GM18858 (cell line): ENCODE data around the gene HMGB4.
A peak's percentile ranks its signal among the peaks of the same experiment; 100 is the strongest.

Source experiments
- ATAC-seq: cut with Tn5 transposase; IDR thresholded peaks from one replicate; pipeline ENCODE4 v1.9.1; 2021; ENCODE audit not compliant: unreplicated experiment

Gene HMGB4

DNA sequence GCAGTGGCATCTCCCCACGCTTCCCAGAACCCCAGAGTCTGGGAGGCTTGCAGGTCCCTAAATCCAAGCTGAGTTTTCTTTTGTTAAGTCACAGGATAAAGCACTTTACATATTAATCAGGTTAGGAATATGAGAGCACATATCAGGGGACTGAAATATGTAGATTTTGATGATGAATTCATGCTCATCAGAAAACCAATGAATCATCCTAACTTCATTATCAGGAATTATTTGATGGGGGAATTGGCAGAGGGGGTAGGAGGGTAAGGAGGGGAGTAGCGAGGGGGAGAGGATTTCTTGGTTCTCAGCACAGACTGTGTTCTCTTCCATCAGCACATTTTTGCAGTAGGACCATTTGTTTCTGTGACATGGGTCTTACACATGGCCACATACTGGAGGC, 32.1 kb downstream of the HMGB4 start:
- no peak for ATAC-seq

DNA sequence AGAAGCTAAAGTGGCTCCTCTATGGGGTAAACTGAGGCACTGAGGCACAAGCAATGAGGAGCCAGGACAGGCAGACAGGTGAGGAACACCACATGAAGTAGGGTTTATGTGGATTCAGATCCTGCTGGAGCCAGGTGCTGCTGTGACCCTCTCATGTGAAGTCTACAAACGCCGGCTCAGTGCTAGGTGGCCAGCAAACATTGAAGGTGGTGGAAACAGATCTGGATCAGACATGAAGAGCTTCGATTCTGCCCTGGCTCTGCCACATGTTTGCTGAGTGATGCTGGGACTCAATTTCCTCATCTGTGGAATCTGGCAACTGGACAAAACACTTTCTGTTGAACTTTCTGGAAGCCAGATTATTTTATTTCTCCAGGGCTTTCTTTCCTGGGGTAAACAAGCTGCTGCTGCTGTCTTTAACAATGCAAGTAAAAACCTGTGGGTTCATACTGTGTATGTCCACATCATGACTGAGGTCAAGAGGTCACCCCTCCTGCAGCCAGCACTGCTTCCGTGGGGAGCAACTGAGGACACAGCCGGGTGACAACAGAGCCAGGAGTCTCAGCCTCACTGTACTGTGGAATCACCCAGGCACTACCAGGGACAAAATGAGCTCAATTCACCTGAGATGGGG, 33.3 kb downstream of the HMGB4 start:
- ATAC-seq: no peak

DNA sequence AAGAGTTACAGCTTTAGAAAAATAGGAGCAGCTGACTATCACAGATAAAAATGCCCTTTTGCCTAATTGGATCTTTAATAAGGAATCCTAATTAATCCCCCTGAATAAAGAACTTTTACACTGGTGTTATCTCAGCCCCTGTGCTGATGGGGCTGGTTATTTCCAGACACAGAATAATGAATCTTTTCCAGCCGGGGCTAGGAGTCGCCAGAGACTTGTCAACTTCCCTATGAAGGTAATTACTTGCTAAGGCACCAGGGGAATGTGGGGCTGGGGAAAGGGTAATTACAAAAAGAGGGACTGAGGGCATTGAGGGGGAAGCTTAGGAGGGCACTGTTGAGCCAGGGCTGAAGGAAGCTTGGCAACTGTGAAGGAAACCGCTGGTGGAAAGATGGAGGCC, 34.5 kb downstream of the HMGB4 start:
- no peak for ATAC-seq

DNA sequence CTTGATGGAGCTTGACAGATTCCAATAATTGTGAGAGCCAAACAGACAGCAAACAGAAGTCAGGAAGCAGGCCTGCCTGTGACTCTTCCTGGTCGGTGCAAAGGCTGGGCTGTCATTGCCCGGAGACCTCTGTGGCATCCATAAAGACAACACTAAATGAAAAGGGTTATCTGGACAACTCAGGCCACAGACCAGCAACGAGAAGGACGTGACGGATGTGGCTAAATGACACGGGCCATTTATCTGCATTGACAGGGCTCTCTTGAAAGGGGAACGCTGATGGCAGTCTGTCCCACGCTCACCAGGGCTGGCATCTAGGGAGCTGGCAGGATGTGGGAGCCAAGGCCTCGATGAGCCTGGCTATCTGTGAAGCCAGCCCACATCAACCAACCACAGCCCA, 35.0 kb downstream of the HMGB4 start:
- ATAC-seq: no peak

DNA sequence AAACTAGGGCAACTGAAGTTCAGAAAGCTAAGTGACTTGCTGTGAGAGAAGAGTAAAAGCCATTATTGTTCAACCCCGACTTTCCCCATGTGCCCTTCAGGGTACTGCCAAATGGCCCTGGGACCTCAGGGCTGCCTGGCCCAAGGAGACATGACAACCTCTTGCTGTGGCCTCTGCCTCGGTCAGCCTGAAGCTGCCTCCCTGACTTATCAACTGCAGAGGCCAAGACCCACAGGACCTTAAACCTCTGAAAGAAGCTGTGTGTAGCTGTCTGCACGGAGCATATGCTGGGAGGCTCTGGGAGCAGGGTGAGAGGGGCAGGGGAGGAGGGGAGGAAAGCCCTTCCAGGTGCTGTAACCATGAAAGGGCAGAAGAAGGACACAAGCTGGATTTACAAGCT, 35.9 kb downstream of the HMGB4 start:
- no peak for ATAC-seq

DNA sequence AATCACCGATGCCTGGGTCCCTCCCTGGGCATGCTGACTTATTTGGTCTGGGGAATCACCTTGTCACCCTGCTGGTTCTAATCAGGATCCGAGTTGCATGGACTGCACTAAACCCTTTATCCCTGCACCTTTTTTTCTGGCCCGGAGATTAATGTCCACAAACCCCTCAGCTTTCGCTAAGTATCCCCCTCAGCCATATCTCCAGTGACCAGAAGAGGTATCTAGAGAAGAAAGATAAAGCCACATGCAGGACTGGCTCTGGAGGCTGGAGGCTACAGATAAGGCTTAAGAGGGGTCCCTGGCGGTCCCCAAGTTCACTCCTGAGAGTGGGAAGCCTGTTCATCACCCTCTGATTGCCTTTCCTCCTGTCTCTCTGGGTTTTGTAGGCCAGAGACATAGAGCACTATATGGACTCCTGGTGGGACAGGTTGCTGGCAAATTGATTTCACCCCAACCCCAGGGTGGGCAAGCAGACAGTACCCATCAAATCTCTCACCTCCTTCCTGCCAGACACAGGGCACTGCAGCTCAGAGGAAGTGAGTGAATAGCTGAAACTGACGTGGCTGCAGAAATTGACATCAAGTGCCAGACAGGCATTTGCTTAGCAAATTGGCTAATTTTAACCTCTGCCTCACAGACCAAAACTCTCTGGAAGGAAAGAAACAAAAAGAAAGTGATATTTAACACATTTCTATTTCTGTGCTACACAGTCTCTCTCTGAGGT, 38.8 kb downstream of the HMGB4 start:
- peak; percentile 81 for ATAC-seq

DNA sequence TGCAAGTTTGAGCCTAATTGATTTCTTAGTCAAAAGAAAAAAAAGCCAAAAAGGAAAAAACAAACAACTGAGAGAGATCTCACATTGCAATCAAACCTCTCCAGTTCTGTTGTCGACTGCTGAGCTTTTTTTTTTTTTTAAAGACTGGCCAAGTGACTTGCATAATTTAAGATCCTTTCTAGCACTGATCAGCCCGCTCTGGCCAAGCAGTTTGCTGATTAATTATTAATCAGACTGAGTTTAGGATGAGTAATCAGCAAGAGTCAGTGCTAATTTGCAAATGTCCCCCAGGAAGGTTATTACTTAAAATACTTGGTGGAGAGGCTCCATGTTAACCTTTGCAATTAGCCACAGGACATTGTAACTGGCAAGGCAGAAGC, 39.3 kb downstream of the HMGB4 start:
- ATAC-seq: peak; percentile 18

DNA sequence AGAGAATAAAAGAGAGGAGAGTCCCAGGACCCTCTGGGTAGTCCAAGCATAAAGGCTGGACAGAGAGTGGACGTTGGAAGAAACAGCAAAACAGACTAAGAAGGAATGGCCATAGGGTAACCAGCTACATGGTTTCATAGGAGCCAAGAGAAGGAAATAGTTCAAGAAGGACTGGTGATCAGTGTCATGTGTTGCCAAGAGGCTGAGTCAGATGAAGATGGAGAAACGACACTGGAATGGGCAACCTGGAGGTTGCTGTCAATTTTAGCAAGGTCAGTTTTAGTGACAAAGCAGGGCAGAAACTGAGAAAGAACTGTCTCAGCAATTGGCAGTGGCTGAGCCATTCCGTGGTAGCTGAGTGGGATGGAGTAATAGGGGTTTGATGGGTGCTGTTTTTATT, 41.4 kb downstream of the HMGB4 start:
- ATAC-seq: no peak

DNA sequence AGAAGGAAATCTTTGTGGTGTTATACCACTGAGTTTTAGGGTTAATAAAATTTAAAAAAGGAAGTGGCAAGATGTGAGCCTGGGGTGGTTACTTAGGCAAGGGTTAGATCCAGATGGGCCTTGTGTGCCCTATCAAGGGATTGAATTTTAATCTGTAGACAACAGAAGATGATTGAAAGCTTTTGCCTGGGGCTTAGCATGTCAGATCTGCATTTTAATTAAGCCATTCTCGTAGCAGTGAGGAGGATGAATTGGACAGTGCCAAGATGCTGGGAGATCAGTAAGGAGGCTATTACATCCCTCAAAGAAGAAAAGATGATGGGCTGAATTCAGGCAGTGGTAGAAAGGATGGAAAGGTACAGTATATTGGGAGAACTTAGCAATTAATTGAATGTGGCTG, 42.3 kb downstream of the HMGB4 start:
- ATAC-seq: no peak

DNA sequence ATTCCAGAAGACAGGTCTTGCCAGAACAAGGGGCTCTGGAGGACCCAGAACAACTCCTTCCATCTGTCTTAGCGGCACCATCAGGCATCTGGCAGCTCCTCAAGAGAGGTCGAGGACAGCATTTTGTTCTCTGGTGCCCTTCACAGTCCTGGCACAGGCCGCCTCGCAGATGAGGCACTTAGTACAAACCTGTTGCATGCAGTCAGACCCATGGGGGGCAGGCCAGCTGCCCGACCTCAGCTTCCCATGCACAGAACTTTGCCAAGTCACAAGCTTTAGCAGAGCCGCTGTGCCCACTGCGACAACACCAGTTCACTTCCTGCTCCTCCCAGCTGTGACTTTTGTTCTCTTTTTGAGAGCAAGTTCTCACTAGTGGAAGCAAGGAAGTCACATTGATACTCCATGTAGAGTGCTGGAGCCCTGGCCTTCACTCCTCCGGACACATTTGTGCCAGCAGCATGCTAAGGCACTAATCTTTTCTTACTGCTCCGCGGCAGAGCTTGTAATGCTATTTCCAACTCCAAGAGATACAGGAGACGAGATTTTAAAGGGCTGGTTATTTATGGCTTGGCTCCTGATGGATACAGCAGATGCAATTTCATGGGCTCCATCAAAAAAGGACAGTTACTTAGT, 44.6 kb downstream of the HMGB4 start:
- ATAC-seq: no peak
